Colonic mucosa (tissue), 4 donors: Measurements from ENCODE around the gene SMG1. TPM values are rescaled to one million over a fixed set of nuclear protein-coding genes. Genes with fewer than 3 reads are reported as not detected.

Experiments
- DNase-seq: peaks from one replicate; pipeline ENCODE4 v3.0.0-alpha.2; 2020
- H3K27ac ChIP-seq: fragments of 200-600 bp; one replicate; pipeline ENCODE4 v1.8.0; 2021
- H3K27me3 ChIP-seq: fragments of 200-600 bp; one replicate; pipeline ENCODE4 v1.8.0; 2021
- H3K36me3 ChIP-seq: fragments of 200-600 bp; one replicate; pipeline ENCODE4 v1.8.0; 2021
- H3K4me1 ChIP-seq: fragments of 200-600 bp; one replicate; pipeline ENCODE4 v1.8.0; 2021; ENCODE audit warnings: mild to moderate bottlenecking
- H3K4me3 ChIP-seq: fragments of 200-600 bp; one replicate; pipeline ENCODE4 v1.8.0; 2021
- H3K9ac ChIP-seq, 2 donors: one replicate each; pipeline ENCODE4 v1.7.0; 2013; ENCODE audit warnings: control low read depth in 2 of 2, low read depth in 2 of 2, low read length in 2 of 2
- H3K9me3 ChIP-seq: fragments of 200-600 bp; one replicate; pipeline ENCODE4 v1.8.0; 2021
- CTCF ChIP-seq: fragments of 200-600 bp; IDR thresholded peaks from one replicate; pipeline ENCODE4 v1.8.0; 2022; ENCODE audit warnings: antibody characterized with exemption, mild to moderate bottlenecking
- intact Hi-C: fragments of 100-400 bp; cut with DNase I; formaldehyde crosslinking; loops from one replicate; pipeline ENCODE4 v1.14.1; 2022
- total RNA-seq, 2 donors: library from RNA; stranded (reverse); fragmentation: NEBNext Ultra II Directional in 1 of 2; extraction: Animal tissue kit (Norgen Biotek cat#: 25700) in 1 of 2; gene quantifications; one replicate each; pipeline ENCODE4 v1.2.1, GENCODE V29; 2021
- donor health status: healthy.
- donor health status: DM: no; HTN: no; CAD: no.
- donor health status: DM: no; HTN: no; CAD: no.

SMG1 gene
- total RNA-seq, 2 donors from 2014 or later = 73.6 to 83.3 TPM

- no peak for DNase-seq
- no peaks in the 10 kb centered on the region for H3K27me3 ChIP-seq
- H3K36me3 ChIP-seq = peaks cover 10% of the 10 kb centered on the region
- no peak overlapping the region for H3K9ac ChIP-seq
- TF ChIP-seq CTCF = no peak
- no peaks in the 10 kb centered on the region for H3K4me1 ChIP-seq
- no peak overlapping the region for H3K27ac ChIP-seq
- intact Hi-C loops = no loop called here
- no peaks in the 10 kb centered on the region for H3K9me3 ChIP-seq
- H3K4me3 ChIP-seq = no peak overlapping the region
These were observed 72.5 kb downstream of the SMG1 start for GRCh38 chr16:18853694-18854093.

- Histone ChIP-seq H3K9ac (no peak overlapping the region), H3K36me3 (peaks cover 20% of the 10 kb centered on the region), H3K27me3 (no peaks in the 10 kb centered on the region), H3K9me3 (no peaks in the 10 kb centered on the region), H3K4me1 (no peaks in the 10 kb centered on the region), H3K4me3 (no peak overlapping the region), H3K27ac (no peak overlapping the region)
- DNase-seq = no peak
- TF ChIP-seq CTCF = no peak
- intact Hi-C loops = no loop called here
These were observed 73.6 kb downstream of the SMG1 start for GRCh38 chr16:18852647-18853046.

- H3K9me3 ChIP-seq = no peaks in the 10 kb centered on the region
- intact Hi-C loops = no loop called here
- TF ChIP-seq CTCF = no peak
- peaks cover 31% of the 10 kb centered on the region for H3K36me3 ChIP-seq
- H3K27ac ChIP-seq = no peak overlapping the region
- DNase-seq = no peak
- H3K4me1 ChIP-seq = no peaks in the 10 kb centered on the region
- no peak overlapping the region for H3K9ac ChIP-seq
- H3K27me3 ChIP-seq = no peaks in the 10 kb centered on the region
- no peak overlapping the region for H3K4me3 ChIP-seq
These were observed 79.8 kb downstream of the SMG1 start for GRCh38 chr16:18846416-18846815.

GRCh38 chr16:18842565-18842964 is 83.6 kb downstream of the SMG1 start:
- H3K27ac ChIP-seq = no peak overlapping the region
- H3K36me3 ChIP-seq = peaks cover 20% of the 10 kb centered on the region
- no peak for TF ChIP-seq CTCF
- H3K27me3 ChIP-seq = no peaks in the 10 kb centered on the region
- H3K9me3 ChIP-seq = no peaks in the 10 kb centered on the region
- DNase-seq = no peak
- intact Hi-C loops = no loop called here
- no peak overlapping the region for H3K9ac ChIP-seq
- no peaks in the 10 kb centered on the region for H3K4me1 ChIP-seq
- no peak overlapping the region for H3K4me3 ChIP-seq

GRCh38 chr16:18841833-18842525 is 84.2 kb downstream of the SMG1 start:
- Histone ChIP-seq H3K9me3 (no peaks in the 10 kb centered on the region), H3K27me3 (no peaks in the 10 kb centered on the region), H3K4me1 (no peaks in the 10 kb centered on the region), H3K27ac (no peak overlapping the region), H3K36me3 (peaks cover 16% of the 10 kb centered on the region), H3K4me3 (no peak overlapping the region), H3K9ac (no peak overlapping the region)
- DNase-seq = no peak
- intact Hi-C loops = no loop called here
- TF ChIP-seq CTCF = no peak
